Trophoblast cell (in vitro differentiated cells and primary cell): ENCODE results near the gene TAF1.
"Not testable (repeated sequence)": the region's sequence is repeated elsewhere in the genome, so short reads cannot be mapped to it uniquely, and the experiment has no call there.

Source experiments
- DNase-seq, 2 donors: peaks; one replicate each; pipeline ENCODE4 v3.0.0-alpha.2; 2016
- H2AFZ ChIP-seq: 2 replicates; pipeline ENCODE4 v1.6.1; 2013; ENCODE audit warnings: low read length, moderate library complexity, mild to moderate bottlenecking; ENCODE audit not compliant: insufficient read depth, poor library complexity
- H2AK5ac ChIP-seq: 2 replicates; pipeline ENCODE4 v1.6.1; 2013; ENCODE audit warnings: mild to moderate bottlenecking, low read length
- H2BK120ac ChIP-seq: 2 replicates; pipeline ENCODE4 v1.6.1; 2013; ENCODE audit warnings: low read length, mild to moderate bottlenecking, moderate library complexity; ENCODE audit not compliant: insufficient read depth, poor library complexity
- H2BK12ac ChIP-seq: 2 replicates; pipeline ENCODE4 v1.6.1; 2013; ENCODE audit warnings: mild to moderate bottlenecking, low read length, moderate library complexity
- H2BK5ac ChIP-seq: 2 replicates; pipeline ENCODE4 v1.6.1; 2013; ENCODE audit warnings: low read length, low read depth, moderate library complexity, mild to moderate bottlenecking; ENCODE audit not compliant: poor library complexity
- H3K14ac ChIP-seq: 2 replicates; pipeline ENCODE4 v1.6.1; 2013; ENCODE audit warnings: mild to moderate bottlenecking, low read length
- H3K18ac ChIP-seq: 2 replicates; pipeline ENCODE4 v1.6.1; 2013; ENCODE audit warnings: mild to moderate bottlenecking, low read length
- H3K23ac ChIP-seq: 2 replicates; pipeline ENCODE4 v1.6.1; 2013; ENCODE audit warnings: low read length
- H3K27ac ChIP-seq: 2 replicates; pipeline ENCODE4 v1.5.1; 2013; ENCODE audit warnings: low read depth, mild to moderate bottlenecking, inconsistent platforms, low read length, moderate library complexity
- H3K27me3 ChIP-seq: 2 replicates; pipeline ENCODE4 v1.6.1; 2013; ENCODE audit warnings: inconsistent platforms, mild to moderate bottlenecking, low read length, moderate library complexity; ENCODE audit not compliant: insufficient read depth
- H3K36me3 ChIP-seq, 2 experiments: 1 replicate in 1 of 2; 2 replicates in 1 of 2; pipeline ENCODE4 v1.6.1; 2013; ENCODE audit warnings: low read length in 2 of 2, mild to moderate bottlenecking in 2 of 2, moderate library complexity in 1 of 2; ENCODE audit not compliant: insufficient read depth in 2 of 2, control insufficient read depth in 1 of 2
- H3K4ac ChIP-seq: 2 replicates; pipeline ENCODE4 v1.6.1; 2013; ENCODE audit warnings: low read depth, mild to moderate bottlenecking, low read length, moderate library complexity
- H3K4me1 ChIP-seq, 2 experiments: 1 replicate in 1 of 2; 2 replicates in 1 of 2; pipeline ENCODE4 v1.6.1; 2013; ENCODE audit warnings: low read length in 2 of 2, mild to moderate bottlenecking in 2 of 2, moderate library complexity in 1 of 2; ENCODE audit not compliant: insufficient read depth in 2 of 2, control insufficient read depth in 1 of 2
- H3K4me2 ChIP-seq: 2 replicates; pipeline ENCODE4 v1.6.1; 2013; ENCODE audit warnings: inconsistent platforms, mild to moderate bottlenecking, low read length, moderate library complexity
- H3K4me3 ChIP-seq: 2 replicates; pipeline ENCODE4 v1.5.1; 2013; ENCODE audit warnings: mild to moderate bottlenecking, low read depth, low read length, inconsistent platforms
- H3K79me1 ChIP-seq: one replicate; pipeline ENCODE4 v1.6.1; 2013; ENCODE audit warnings: low read length
- H3K79me2 ChIP-seq: 2 replicates; pipeline ENCODE4 v1.6.1; 2013; ENCODE audit warnings: low read length, mild to moderate bottlenecking; ENCODE audit not compliant: control insufficient read depth, insufficient read depth, poor library complexity
- H3K9ac ChIP-seq: 2 replicates; pipeline ENCODE4 v1.6.1; 2013; ENCODE audit warnings: mild to moderate bottlenecking, low read length
- H3K9me3 ChIP-seq: 2 replicates; pipeline ENCODE4 v1.6.1; 2013; ENCODE audit warnings: low read depth, mild to moderate bottlenecking, control low read depth, inconsistent platforms, low read length; ENCODE audit not compliant: insufficient read depth
- H4K12ac ChIP-seq: 2 replicates; pipeline ENCODE4 v1.6.1; 2013; ENCODE audit warnings: low read depth, mild to moderate bottlenecking, low read length, moderate library complexity
- H4K8ac ChIP-seq: 2 replicates; pipeline ENCODE4 v1.6.1; 2013; ENCODE audit warnings: low read depth, mild to moderate bottlenecking, low read length, moderate library complexity
- H4K91ac ChIP-seq: one replicate; pipeline ENCODE4 v1.6.1; 2013; ENCODE audit warnings: low read depth, mild to moderate bottlenecking, low read length, moderate library complexity
- WGBS: extraction: QIAGEN DNeasy Blood & Tissue Kit; methylation state at CpG from one replicate; pipeline ENCODE4 v1.1.7; 2013; ENCODE audit warnings: missing lambda C conversion rate; ENCODE audit not compliant: insufficient read length, insufficient coverage; ENCODE audit errors: extremely low coverage; 5-methylcytosine and 5-hydroxymethylcytosine counted together

TAF1 gene

GRCh38 chrX:71504346-71504745 lies 138.2 kb downstream of the TAF1 start:
- H3K14ac ChIP-seq = no peak overlapping the region
- H2AK5ac ChIP-seq = no peak overlapping the region
- H3K9me3 ChIP-seq = no peaks in the 10 kb centered on the region
- no peak overlapping the region for H4K91ac ChIP-seq
- no peak for DNase-seq
- no peak overlapping the region for H3K9ac ChIP-seq
- no peak overlapping the region for H2BK5ac ChIP-seq
- H3K23ac ChIP-seq = no peak overlapping the region
- H4K8ac ChIP-seq = no peak overlapping the region
- no peak overlapping the region for H2AFZ ChIP-seq
- H3K36me3 ChIP-seq = no peaks in the 10 kb centered on the region
- no peaks in the 10 kb centered on the region for H3K79me2 ChIP-seq
- no peak overlapping the region for H2BK120ac ChIP-seq
- no peak overlapping the region for H3K27ac ChIP-seq
- no peak overlapping the region for H2BK12ac ChIP-seq
- WGBS = no CpG with 5 or more reads among the region's 1 CpG
- no peak overlapping the region for H3K4ac ChIP-seq
- no peak overlapping the region for H3K4me2 ChIP-seq
- H3K18ac ChIP-seq = no peak overlapping the region
- H3K27me3 ChIP-seq = no peaks in the 10 kb centered on the region
- H3K79me1 ChIP-seq = no peaks in the 10 kb centered on the region
- H3K4me1 ChIP-seq = no peaks in the 10 kb centered on the region
- no peak overlapping the region for H4K12ac ChIP-seq
- no peak overlapping the region for H3K4me3 ChIP-seq

- Histone ChIP-seq H2AK5ac (no peak overlapping the region), H3K4me2 (no peak overlapping the region), H3K27ac (no peak overlapping the region), H3K27me3 (no peaks in the 10 kb centered on the region), H3K9ac (no peak overlapping the region), H4K8ac (no peak overlapping the region), H3K36me3 (no peaks in the 10 kb centered on the region), H2BK120ac (no peak overlapping the region), H3K79me2 (no peaks in the 10 kb centered on the region), H3K4me1 (no peaks in the 10 kb centered on the region), H3K9me3 (no peaks in the 10 kb centered on the region), H3K4me3 (no peak overlapping the region), H4K91ac (no peak overlapping the region), H2BK12ac (no peak overlapping the region), H3K23ac (no peak overlapping the region), H3K18ac (no peak overlapping the region), H3K4ac (no peak overlapping the region), H2BK5ac (no peak overlapping the region), H4K12ac (no peak overlapping the region), H3K79me1 (no peaks in the 10 kb centered on the region), H2AFZ (no peak overlapping the region), H3K14ac (no peak overlapping the region)
- no peak for DNase-seq
- WGBS = no CpG with 5 or more reads among the region's 1 CpG
These were observed 143.1 kb downstream of the TAF1 start for GRCh38 chrX:71509289-71509688.

- Histone ChIP-seq H3K79me2 (no peaks in the 10 kb centered on the region), H4K91ac (no peak overlapping the region), H3K27me3 (no peaks in the 10 kb centered on the region), H2AK5ac (no peak overlapping the region), H3K4me1 (no peaks in the 10 kb centered on the region), H3K36me3 (no peaks in the 10 kb centered on the region), H3K4me3 (no peak overlapping the region), H3K9ac (no peak overlapping the region), H2BK5ac (no peak overlapping the region), H3K18ac (no peak overlapping the region), H3K9me3 (no peaks in the 10 kb centered on the region), H2AFZ (no peak overlapping the region), H3K4me2 (no peak overlapping the region), H2BK120ac (no peak overlapping the region), H4K12ac (no peak overlapping the region), H3K79me1 (no peaks in the 10 kb centered on the region), H3K4ac (no peak overlapping the region), H3K27ac (no peak overlapping the region), H2BK12ac (no peak overlapping the region), H3K14ac (no peak overlapping the region), H4K8ac (no peak overlapping the region), H3K23ac (no peak overlapping the region)
- DNase-seq = no peak
- no CpG with 5 or more reads among the region's 2 CpGs for WGBS
These were observed 144.0 kb downstream of the TAF1 start for GRCh38 chrX:71510161-71510560.

GRCh38 chrX:71513731-71514130 lies 147.6 kb downstream of the TAF1 start:
- not testable (repeated sequence) for H3K9me3 ChIP-seq, H2BK120ac ChIP-seq, H2BK5ac ChIP-seq, H3K36me3 ChIP-seq, H3K79me1 ChIP-seq, H4K91ac ChIP-seq, H3K4ac ChIP-seq, H2AFZ ChIP-seq, H3K18ac ChIP-seq, H3K4me2 ChIP-seq, H3K14ac ChIP-seq, H2AK5ac ChIP-seq, H3K27ac ChIP-seq, H4K8ac ChIP-seq, H4K12ac ChIP-seq, H2BK12ac ChIP-seq, DNase-seq, H3K4me3 ChIP-seq, H3K4me1 ChIP-seq, H3K23ac ChIP-seq, H3K27me3 ChIP-seq, H3K79me2 ChIP-seq, H3K9ac ChIP-seq
- WGBS = no CpG with 5 or more reads among the region's 4 CpGs
